TTC549 (cell line): ENCODE measurements around the gene SAPCD2.

Experiments
- FAIRE-seq: peaks from 2 replicates; lab custom pipeline; 2012; peaks lifted over from hg19 to GRCh38; lab: Jason Lieb, UNC

Gene SAPCD2

GRCh38 chr9:137080260-137081122 lies 10.1 kb upstream of the SAPCD2 start:
- FAIRE-seq = no peak

- no peak for FAIRE-seq
Observed at GRCh38 chr9:137079401-137079787, 9.0 kb upstream of the SAPCD2 start.

GRCh38 chr9:137078701-137079400 lies 8.5 kb upstream of the SAPCD2 start:
- no peak for FAIRE-seq

- FAIRE-seq = no peak
Observed at GRCh38 chr9:137077758-137078693, 7.7 kb upstream of the SAPCD2 start.

- no peak for FAIRE-seq
Observed at GRCh38 chr9:137077010-137077747, 6.8 kb upstream of the SAPCD2 start, which contains the start of gene UAP1L1. TSS of gene UAP1L1 (plus strand) at chr9:137077517. CDS start at chr9:137077533, 16 bp downstream.

- FAIRE-seq = no peak
Observed at GRCh38 chr9:137076636-137077009, 6.3 kb upstream of the SAPCD2 start.

- FAIRE-seq = no peak
Observed at GRCh38 chr9:137075275-137075775, 5.0 kb upstream of the SAPCD2 start.

GRCh38 chr9:137074657-137075274 lies 4.4 kb upstream of the SAPCD2 start:
- no peak for FAIRE-seq

GRCh38 chr9:137073992-137074399 lies 3.6 kb upstream of the SAPCD2 start:
- no peak for FAIRE-seq

GRCh38 chr9:137071282-137071681 lies 925 bp upstream of the SAPCD2 start:
- no peak for FAIRE-seq

- no peak for FAIRE-seq
Observed at GRCh38 chr9:137070906-137071275, 534 bp upstream of the SAPCD2 start.

GRCh38 chr9:137069508-137070091 lies 757 bp downstream of the SAPCD2 start:
- no peak for FAIRE-seq

- FAIRE-seq = no peak
Observed at GRCh38 chr9:137068539-137069507, 1.5 kb downstream of the SAPCD2 start.

GRCh38 chr9:137067860-137068538 lies 2.4 kb downstream of the SAPCD2 start:
- no peak for FAIRE-seq

- no peak for FAIRE-seq
Observed at GRCh38 chr9:137066096-137066861, 4.1 kb downstream of the SAPCD2 start.

- FAIRE-seq = no peak
Observed at GRCh38 chr9:137065336-137065967, 4.9 kb downstream of the SAPCD2 start.

GRCh38 chr9:137064880-137065164 lies 5.5 kb downstream of the SAPCD2 start:
- no peak for FAIRE-seq
